Stomach (tissue), 9 donors: ENCODE measurements around the gene HSPA1A. TPM values are rescaled to one million over a fixed set of nuclear protein-coding genes. Genes with fewer than 3 reads are reported as not detected.

Experiments
- DNase-seq, 2 donors: peaks; one replicate each; pipeline versions ENCODE4 v3.0.0 to v3.0.0-alpha.2; 2013 to 2019
- H3K27ac ChIP-seq, 5 donors: fragments of 200-600 bp in 4 of 5; sonication (generic) in 4 of 5; one replicate each; pipeline ENCODE4 v1.5.1; 2013 to 2019; ENCODE audit warnings: mild to moderate bottlenecking in 1 of 5, moderate library complexity in 1 of 5
- H3K27me3 ChIP-seq, 3 donors: fragments of 200-600 bp; sonication (generic); one replicate each; pipeline ENCODE4 v1.5.1; 2017 to 2019; ENCODE audit warnings: mixed run types in 1 of 3
- H3K36me3 ChIP-seq, 4 donors: fragments of 200-600 bp; sonication (generic); 1 replicate in 3 of 4; 2 replicates in 1 of 4; pipeline ENCODE4 v1.5.1; 2016 to 2019
- H3K4me1 ChIP-seq, 4 donors: fragments of 200-600 bp; sonication (generic); one replicate each; pipeline ENCODE4 v1.5.1; 2016 to 2019
- H3K4me3 ChIP-seq, 4 donors: fragments of 200-600 bp; sonication (generic) in 3 of 4; one replicate each; pipeline ENCODE4 v1.5.1; 2016 to 2019; ENCODE audit warnings: mild to moderate bottlenecking in 1 of 4
- H3K9me3 ChIP-seq, 4 donors: fragments of 200-600 bp; sonication (generic); one replicate each; pipeline ENCODE4 v1.5.1; 2016 to 2019
- CTCF ChIP-seq, 7 experiments: fragments of 450-650 bp in 4 of 7; fragments of 200-600 bp in 3 of 7; sonication (generic) in 3 of 7; IDR thresholded peaks; one replicate each; pipeline ENCODE4 v1.5.1; 2016 to 2019; ENCODE audit warnings: antibody characterized with exemption in 7 of 7, control low read depth in 2 of 7, mild to moderate bottlenecking in 1 of 7
- EP300 ChIP-seq: sonication (generic); formaldehyde crosslinking; IDR thresholded peaks from one replicate; pipeline ENCODE4 v1.6.1; 2017; ENCODE audit warnings: antibody characterized with exemption
- POLR2A ChIP-seq, 4 donors: fragments of 450-650 bp; IDR thresholded peaks; one replicate each; pipeline ENCODE4 v1.6.1; 2016; ENCODE audit warnings: antibody characterized with exemption in 4 of 4, control low read depth in 2 of 4, mild to moderate bottlenecking in 1 of 4, moderate library complexity in 1 of 4
- POLR2AphosphoS5 ChIP-seq, 3 donors: sonication (generic); formaldehyde crosslinking; IDR thresholded peaks; one replicate each; pipeline ENCODE4 v1.6.1; 2016; ENCODE audit warnings: antibody characterized with exemption in 3 of 3
- WGBS, 5 donors: extraction: QIAGEN DNeasy Blood & Tissue Kit in 3 of 5; methylation state at CpG; one replicate each; pipeline versions ENCODE4 v1.1.5 to v1.1.7; 2013 to 2018; 5-methylcytosine and 5-hydroxymethylcytosine counted together
- intact Hi-C: fragments of 100-400 bp; cut with DNase I; formaldehyde crosslinking; loops from one replicate; pipeline ENCODE4 v1.15.1; 2023; ENCODE audit warnings: low total_unique reads
- polyA plus RNA-seq, 3 donors: library from polyadenylated mRNA; stranded (reverse); fragments of 200-250 nt; gene quantifications; one replicate each; pipeline ENCODE4 v1.2.3, GENCODE V29; 2013
- total RNA-seq, 5 donors: library from RNA; depleted of rRNA; stranded (reverse); fragments of >200 nt; gene quantifications; one replicate each; pipeline versions ENCODE4 v1.1.0 to v1.2.3, GENCODE V29; 2014 to 2016
- donor health status: healthy with polysubstance abuse.
- donor health status: Bipolar disorder and iron deficiency.
- donor health status: healthy.

Gene HSPA1A
- total and polyA plus RNA-seq, 8 donors = 51.1 to 124 (median 89.5) TPM

GRCh38 chr6:31779908-31780307 lies 35.4 kb upstream of the HSPA1A start:
- Histone ChIP-seq H3K9me3 (no peaks in the 10 kb centered on the region), H3K27ac (no peak overlapping the region), H3K27me3 (no peaks in the 10 kb centered on the region), H3K4me1 (peaks cover 24 to 34% (median 27%) of the 10 kb centered on the region in 4 donors), H3K4me3 (no peak overlapping the region), H3K36me3 (peaks cover 59 to 72% (median 71%) of the 10 kb centered on the region in 4 donors)
- no peak for TF ChIP-seq CTCF (IDR thresholded peaks at IDR 0.05)
- TF ChIP-seq POLR2AphosphoS5 (IDR thresholded peaks at IDR 0.05) = no peak
- TF ChIP-seq POLR2A (IDR thresholded peaks at IDR 0.05) = no peak
- no peak for TF ChIP-seq EP300
- WGBS, 5 donors = 89 to 97% (median 96%) methylated on average over 9 to 10 of the region's 10 CpGs
- no peak for DNase-seq
- intact Hi-C loops = no loop called here

- WGBS, 5 donors = 86 to 90% (median 89%) methylated on average over 9 to 20 of the region's 20 CpGs
These were observed 34.7 kb upstream of the HSPA1A start for GRCh38 chr6:31780507-31781243.

GRCh38 chr6:31781244-31782125 lies 33.9 kb upstream of the HSPA1A start:
- H3K27ac ChIP-seq = no peak overlapping the region
- no peak for DNase-seq
- intact Hi-C loops = no loop called here
- peaks cover 68 to 86% (median 85%) of the 10 kb centered on the region in 4 donors for H3K36me3 ChIP-seq
- TF ChIP-seq POLR2A (IDR thresholded peaks at IDR 0.05) (no peak), CTCF (IDR thresholded peaks at IDR 0.05) (no peak), POLR2AphosphoS5 (IDR thresholded peaks at IDR 0.05) (no peak), EP300 (no peak)
- peaks cover 10 to 18% (median 13%) of the 10 kb centered on the region in 4 donors for H3K4me1 ChIP-seq
- no peak overlapping the region for H3K4me3 ChIP-seq
- no peaks in the 10 kb centered on the region for H3K9me3 ChIP-seq
- WGBS, 5 donors = 84 to 96% (median 94%) methylated on average over 11 to 23 of the region's 23 CpGs
- H3K27me3 ChIP-seq = no peaks in the 10 kb centered on the region

More at GRCh38 chr6:31780507-31781243, 34.7 kb upstream of the HSPA1A start:
- Histone ChIP-seq H3K4me3 (no peak overlapping the region), H3K9me3 (no peaks in the 10 kb centered on the region), H3K27ac (no peak overlapping the region), H3K36me3 (peaks cover 66 to 79% (median 78%) of the 10 kb centered on the region in 4 donors), H3K4me1 (peaks cover 18 to 26% (median 21%) of the 10 kb centered on the region in 4 donors), H3K27me3 (no peaks in the 10 kb centered on the region)
- intact Hi-C loops = no loop called here
- DNase-seq = no peak
- TF ChIP-seq CTCF (IDR thresholded peaks at IDR 0.05) (no peak), EP300 (no peak), POLR2AphosphoS5 (IDR thresholded peaks at IDR 0.05) (no peak), POLR2A (IDR thresholded peaks at IDR 0.05) (no peak)

GRCh38 chr6:31782126-31782855 lies 33.1 kb upstream of the HSPA1A start:
- H3K36me3 ChIP-seq = peaks cover 68 to 90% (median 87%) of the 10 kb centered on the region in 4 donors
- no peaks in the 10 kb centered on the region for H3K27me3 ChIP-seq
- 84 to 92% (median 90%) methylated on average over 25 to 32 of the region's 32 CpGs for WGBS, 5 donors
- no peak overlapping the region for H3K27ac ChIP-seq
- H3K4me3 ChIP-seq = no peak overlapping the region
- intact Hi-C loops = no loop called here
- peaks cover 1 to 10% (median 5%) of the 10 kb centered on the region in 4 donors for H3K4me1 ChIP-seq
- no peaks in the 10 kb centered on the region for H3K9me3 ChIP-seq
- TF ChIP-seq EP300 (no peak), POLR2A (IDR thresholded peaks at IDR 0.05) (no peak)
- no peak for DNase-seq
